ENCODE measurements around the gene GNG11. TPM values are rescaled to one million over a fixed set of nuclear protein-coding genes. Genes with fewer than 3 reads are reported as not detected.

The GNG11 gene
- total RNA-seq, 1 experiment from 2014 or later = 4.4 TPM

DNA sequence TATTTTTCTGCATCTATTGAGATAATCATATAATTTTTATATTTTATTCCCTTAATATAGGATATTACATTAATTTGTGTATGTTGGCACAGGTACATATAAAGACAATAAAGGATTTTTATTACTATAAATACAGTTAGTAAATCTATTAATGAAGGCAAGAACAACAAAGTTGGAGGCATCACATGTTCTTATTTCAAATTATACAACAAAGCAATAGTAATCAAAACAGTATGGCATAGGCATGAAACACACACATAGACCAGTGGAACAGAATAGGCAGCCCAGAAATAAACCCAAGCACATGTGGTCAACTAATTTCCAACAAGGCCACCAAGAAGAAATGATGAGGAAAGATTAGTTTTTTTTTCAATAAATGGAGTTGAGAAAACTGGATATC lies 42.2 kb upstream of the GNG11 start:
- Histone ChIP-seq H3F3A (ENCODE audit: insufficient read depth, low read depth) (no peaks in the 10 kb centered on the region), H3K4me3 (no peak overlapping the region), H3K36me3 (ENCODE audit: low read depth) (no peaks in the 10 kb centered on the region), H3K79me2 (ENCODE audit: low read depth) (no peaks in the 10 kb centered on the region), H3K9me3 (ENCODE audit: insufficient read depth, low read depth) (peaks cover 9% of the 10 kb centered on the region), H3K27me3 (ENCODE audit: insufficient read depth, low read depth) (no peaks in the 10 kb centered on the region), H3K9me2 (ENCODE audit: insufficient read depth) (no peaks in the 10 kb centered on the region; the same call in 1 of the 2 replicates), H2AFZ (no peak overlapping the region), H3K4me1 (replicated peaks; ENCODE audit: insufficient read depth) (no peaks in the 10 kb centered on the region), H3K27ac (no peak overlapping the region), H4K20me1 (ENCODE audit: insufficient read depth) (no peaks in the 10 kb centered on the region), H3K4me2 (no peak overlapping the region)
- POLR2A ChIA-PET (ENCODE audit: unreplicated experiment) = interaction anchor here (0.7 kb wide), 1 partner anchor 364 kb away, joined by 3 read pairs; no protein-coding TSS in a partner anchor
- intact Hi-C loops (cut with micrococcal nuclease; ENCODE audit: unreplicated experiment) = no loop called here
- BruUV-seq (replicated peaks) = no TSS peak
- CTCF ChIA-PET = no interaction called here
- TF ChIP-seq, protein P1, sequence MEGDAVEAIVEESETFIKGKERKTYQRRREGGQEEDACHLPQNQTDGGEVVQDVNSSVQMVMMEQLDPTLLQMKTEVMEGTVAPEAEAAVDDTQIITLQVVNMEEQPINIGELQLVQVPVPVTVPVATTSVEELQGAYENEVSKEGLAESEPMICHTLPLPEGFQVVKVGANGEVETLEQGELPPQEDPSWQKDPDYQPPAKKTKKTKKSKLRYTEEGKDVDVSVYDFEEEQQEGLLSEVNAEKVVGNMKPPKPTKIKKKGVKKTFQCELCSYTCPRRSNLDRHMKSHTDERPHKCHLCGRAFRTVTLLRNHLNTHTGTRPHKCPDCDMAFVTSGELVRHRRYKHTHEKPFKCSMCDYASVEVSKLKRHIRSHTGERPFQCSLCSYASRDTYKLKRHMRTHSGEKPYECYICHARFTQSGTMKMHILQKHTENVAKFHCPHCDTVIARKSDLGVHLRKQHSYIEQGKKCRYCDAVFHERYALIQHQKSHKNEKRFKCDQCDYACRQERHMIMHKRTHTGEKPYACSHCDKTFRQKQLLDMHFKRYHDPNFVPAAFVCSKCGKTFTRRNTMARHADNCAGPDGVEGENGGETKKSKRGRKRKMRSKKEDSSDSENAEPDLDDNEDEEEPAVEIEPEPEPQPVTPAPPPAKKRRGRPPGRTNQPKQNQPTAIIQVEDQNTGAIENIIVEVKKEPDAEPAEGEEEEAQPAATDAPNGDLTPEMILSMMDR (conservative IDR thresholded peaks at IDR 0.05) = no peak
- no peak for TF ChIP-seq EZH2 (IDR thresholded peaks at IDR 0.05; ENCODE audit: low read depth)
- DNase-seq = no peak

DNA sequence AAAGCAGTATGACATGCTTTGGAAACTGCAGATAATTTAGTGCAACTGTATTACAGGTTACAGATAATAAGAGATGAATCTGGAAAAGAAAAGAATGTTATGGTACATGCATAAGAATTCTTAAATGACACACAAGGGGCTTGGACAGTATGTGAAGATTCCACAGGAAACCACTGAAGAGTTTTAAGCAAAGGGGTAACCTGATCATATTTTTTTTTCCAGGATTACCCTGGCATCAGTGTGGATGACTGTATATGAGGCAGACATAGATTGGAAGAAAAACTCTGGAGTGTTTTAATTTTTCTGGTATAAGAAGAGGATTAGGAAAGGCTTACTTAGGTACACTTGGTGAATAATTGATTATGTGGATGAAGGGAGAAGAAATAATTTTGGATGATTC lies 39.1 kb upstream of the GNG11 start:
- TF ChIP-seq, protein P1 (conservative IDR thresholded peaks at IDR 0.05) = no peak
- no peak for TF ChIP-seq EZH2 (IDR thresholded peaks at IDR 0.05; ENCODE audit: low read depth)
- Histone ChIP-seq H3K4me3 (no peak overlapping the region), H4K20me1 (ENCODE audit: insufficient read depth) (no peaks in the 10 kb centered on the region), H3K79me2 (ENCODE audit: low read depth) (no peaks in the 10 kb centered on the region), H3K27me3 (ENCODE audit: insufficient read depth, low read depth) (no peaks in the 10 kb centered on the region), H3K27ac (no peak overlapping the region), H3K9me2 (ENCODE audit: insufficient read depth) (no peaks in the 10 kb centered on the region; the same call in 1 of the 2 replicates), H3F3A (ENCODE audit: insufficient read depth, low read depth) (no peaks in the 10 kb centered on the region), H2AFZ (no peak overlapping the region), H3K36me3 (ENCODE audit: low read depth) (0 out of 2 replicates have a peak, but pooled peaks cover under 1% of the 10 kb centered on the region), H3K4me1 (replicated peaks; ENCODE audit: insufficient read depth) (no peaks in the 10 kb centered on the region), H3K9me3 (ENCODE audit: insufficient read depth, low read depth) (peaks cover 9% of the 10 kb centered on the region), H3K4me2 (no peak overlapping the region)
- BruUV-seq (replicated peaks) = no TSS peak
- POLR2A ChIA-PET (ENCODE audit: unreplicated experiment) = no interaction called here
- intact Hi-C loops (cut with micrococcal nuclease; ENCODE audit: unreplicated experiment) = loop anchor here (10.0 kb wide), 1 partner anchor 638 kb away; no protein-coding TSS in a partner anchor
- CTCF ChIA-PET = no interaction called here
- no peak for DNase-seq

DNA sequence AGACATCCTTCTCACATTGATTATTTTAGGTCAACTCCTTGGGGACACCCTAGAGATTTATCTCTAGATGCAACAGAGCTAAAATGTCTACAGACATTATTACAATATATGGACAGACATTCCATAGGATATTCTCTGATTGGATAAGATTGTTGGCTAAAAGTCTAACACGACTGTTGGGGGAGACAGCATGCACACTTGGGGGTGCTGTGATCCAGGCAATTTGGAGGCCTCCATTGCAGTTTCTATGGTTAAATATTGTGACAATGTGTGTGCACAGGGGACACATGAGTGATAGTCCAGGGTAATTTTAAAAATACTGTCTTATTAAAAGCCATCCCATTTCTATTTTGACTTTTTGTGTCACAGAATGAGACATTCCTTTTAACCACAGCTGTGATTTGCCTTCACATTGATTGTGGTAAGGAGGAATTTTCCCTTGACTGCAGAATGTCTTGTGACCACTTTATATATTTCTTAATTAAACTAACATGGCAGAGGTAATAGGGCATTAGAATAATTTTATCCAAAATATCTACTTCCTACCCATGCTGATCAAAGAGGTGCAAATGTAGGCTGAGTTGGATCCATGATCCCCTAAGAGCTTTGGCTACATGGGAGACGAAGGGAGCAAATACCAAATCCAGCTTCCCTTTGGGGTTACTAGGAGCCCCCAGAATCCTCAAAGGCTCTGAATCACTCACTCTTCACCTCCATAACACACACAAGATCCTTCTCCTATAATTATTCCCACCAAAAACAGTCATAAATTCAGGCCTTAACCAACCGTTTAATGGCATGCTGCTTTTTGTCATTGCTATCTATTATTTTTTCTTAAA lies 38.2 kb upstream of the GNG11 start:
- BruUV-seq (replicated peaks) = no TSS peak
- CTCF ChIA-PET = no interaction called here

More for the DNA sequence above, 38.2 kb upstream of the GNG11 start:
- DNase-seq = no peak
- TF ChIP-seq EZH2 (IDR thresholded peaks at IDR 0.05; ENCODE audit: low read depth) = no peak
- TF ChIP-seq, protein P1 (conservative IDR thresholded peaks at IDR 0.05) = no peak
- H3K4me3 ChIP-seq = no peak overlapping the region
- H4K20me1 ChIP-seq (ENCODE audit: insufficient read depth) = no peaks in the 10 kb centered on the region
- intact Hi-C loops (cut with micrococcal nuclease; ENCODE audit: unreplicated experiment) = loop anchor here (10.0 kb wide), 1 partner anchor 638 kb away; no protein-coding TSS in a partner anchor
- H3K27ac ChIP-seq = no peak overlapping the region
- no peak overlapping the region for H3K4me2 ChIP-seq
- H3F3A ChIP-seq (ENCODE audit: insufficient read depth, low read depth) = no peaks in the 10 kb centered on the region
- peaks cover 9% of the 10 kb centered on the region for H3K9me3 ChIP-seq (ENCODE audit: insufficient read depth, low read depth)
- H2AFZ ChIP-seq = no peak overlapping the region
- no peaks in the 10 kb centered on the region for H3K9me2 ChIP-seq (ENCODE audit: insufficient read depth)
- no peaks in the 10 kb centered on the region for H3K79me2 ChIP-seq (ENCODE audit: low read depth)
- H3K4me1 ChIP-seq (replicated peaks; ENCODE audit: insufficient read depth) = no peaks in the 10 kb centered on the region
- POLR2A ChIA-PET (ENCODE audit: unreplicated experiment) = no interaction called here
- no peaks in the 10 kb centered on the region for H3K27me3 ChIP-seq (ENCODE audit: insufficient read depth, low read depth)
- H3K36me3 ChIP-seq (ENCODE audit: low read depth) = 0 out of 2 replicates have a peak, but pooled peaks cover 7% of the 10 kb centered on the region
